Stomach (tissue), 9 donors: Measurements from ENCODE around the gene WWOX. TPM values are rescaled to one million over a fixed set of nuclear protein-coding genes. Genes with fewer than 3 reads are reported as not detected.

ENCODE experiments used
- DNase-seq, 2 donors: peaks; one replicate each; pipeline versions ENCODE4 v3.0.0 to v3.0.0-alpha.2; 2013 to 2019
- H3K27ac ChIP-seq, 5 donors: fragments of 200-600 bp in 4 of 5; sonication (generic) in 4 of 5; one replicate each; pipeline ENCODE4 v1.5.1; 2013 to 2019; ENCODE audit warnings: mild to moderate bottlenecking in 1 of 5, moderate library complexity in 1 of 5
- H3K27me3 ChIP-seq, 3 donors: fragments of 200-600 bp; sonication (generic); one replicate each; pipeline ENCODE4 v1.5.1; 2017 to 2019; ENCODE audit warnings: mixed run types in 1 of 3
- H3K36me3 ChIP-seq, 4 donors: fragments of 200-600 bp; sonication (generic); 1 replicate in 3 of 4; 2 replicates in 1 of 4; pipeline ENCODE4 v1.5.1; 2016 to 2019
- H3K4me1 ChIP-seq, 4 donors: fragments of 200-600 bp; sonication (generic); one replicate each; pipeline ENCODE4 v1.5.1; 2016 to 2019
- H3K4me3 ChIP-seq, 4 donors: fragments of 200-600 bp; sonication (generic) in 3 of 4; one replicate each; pipeline ENCODE4 v1.5.1; 2016 to 2019; ENCODE audit warnings: mild to moderate bottlenecking in 1 of 4
- H3K9me3 ChIP-seq, 4 donors: fragments of 200-600 bp; sonication (generic); one replicate each; pipeline ENCODE4 v1.5.1; 2016 to 2019
- CTCF ChIP-seq, 7 experiments: fragments of 450-650 bp in 4 of 7; fragments of 200-600 bp in 3 of 7; sonication (generic) in 3 of 7; IDR thresholded peaks; one replicate each; pipeline ENCODE4 v1.5.1; 2016 to 2019; ENCODE audit warnings: antibody characterized with exemption in 7 of 7, control low read depth in 2 of 7, mild to moderate bottlenecking in 1 of 7
- EP300 ChIP-seq: sonication (generic); formaldehyde crosslinking; IDR thresholded peaks from one replicate; pipeline ENCODE4 v1.6.1; 2017; ENCODE audit warnings: antibody characterized with exemption
- POLR2A ChIP-seq, 4 donors: fragments of 450-650 bp; IDR thresholded peaks; one replicate each; pipeline ENCODE4 v1.6.1; 2016; ENCODE audit warnings: antibody characterized with exemption in 4 of 4, control low read depth in 2 of 4, mild to moderate bottlenecking in 1 of 4, moderate library complexity in 1 of 4
- POLR2AphosphoS5 ChIP-seq, 3 donors: sonication (generic); formaldehyde crosslinking; IDR thresholded peaks; one replicate each; pipeline ENCODE4 v1.6.1; 2016; ENCODE audit warnings: antibody characterized with exemption in 3 of 3
- WGBS, 5 donors: extraction: QIAGEN DNeasy Blood & Tissue Kit in 3 of 5; methylation state at CpG; one replicate each; pipeline versions ENCODE4 v1.1.5 to v1.1.7; 2013 to 2018; 5-methylcytosine and 5-hydroxymethylcytosine counted together
- intact Hi-C: fragments of 100-400 bp; cut with DNase I; formaldehyde crosslinking; loops from one replicate; pipeline ENCODE4 v1.15.1; 2023; ENCODE audit warnings: low total_unique reads
- polyA plus RNA-seq, 3 donors: library from polyadenylated mRNA; stranded (reverse); fragments of 200-250 nt; gene quantifications; one replicate each; pipeline ENCODE4 v1.2.3, GENCODE V29; 2013
- total RNA-seq, 5 donors: library from RNA; depleted of rRNA; stranded (reverse); fragments of >200 nt; gene quantifications; one replicate each; pipeline versions ENCODE4 v1.1.0 to v1.2.3, GENCODE V29; 2014 to 2016
- donor health status: healthy with polysubstance abuse.
- donor health status: Bipolar disorder and iron deficiency.
- donor health status: healthy.

The WWOX gene
- total and polyA plus RNA-seq, 8 donors, result 7.7 to 129 (median 48.7) TPM

DNA sequence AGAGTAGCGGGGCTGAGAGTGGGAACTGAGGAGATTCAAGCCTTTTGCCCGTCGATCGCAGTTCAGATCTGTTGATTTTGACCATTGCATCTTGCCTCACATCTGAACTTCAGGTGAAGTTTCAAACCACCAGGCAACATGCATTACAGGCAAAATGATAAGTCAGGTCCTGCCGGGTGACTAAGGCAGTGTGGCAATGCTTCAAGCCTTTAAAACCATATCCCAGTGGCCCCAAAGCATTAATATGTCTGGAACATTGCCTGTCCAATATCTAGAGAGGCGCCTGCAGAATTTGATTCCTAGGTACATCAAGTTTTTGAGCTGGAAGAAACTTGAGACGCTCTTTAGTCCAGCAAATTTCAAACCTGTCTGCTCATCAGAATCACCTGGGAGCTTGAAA, 998.3 kb downstream of the WWOX start:
- intact Hi-C loops, result no loop called here
- Histone ChIP-seq H3K4me1 (peaks cover 0 to 8% (median 0%) of the 10 kb centered on the region in 4 donors), H3K4me3 (no peak overlapping the region), H3K36me3 (no peaks in the 10 kb centered on the region), H3K9me3 (no peaks in the 10 kb centered on the region), H3K27ac (no peak overlapping the region), H3K27me3 (no peaks in the 10 kb centered on the region)
- TF ChIP-seq POLR2AphosphoS5 (IDR thresholded peaks at IDR 0.05) (no peak), EP300 (no peak), POLR2A (IDR thresholded peaks at IDR 0.05) (no peak), CTCF (IDR thresholded peaks at IDR 0.05) (no peak)
- WGBS, 5 donors, result 93 to 96% (median 96%) methylated on average over 7 of the region's 7 CpGs
- DNase-seq, result no peak

GRCh38 chr16:79098907-79099306, 999.5 kb downstream of the WWOX start:
- H3K27ac ChIP-seq, result no peak overlapping the region
- H3K4me3 ChIP-seq, result no peak overlapping the region
- WGBS, 5 donors, result 82 to 95% (median 84%) methylated on average over 3 of the region's 3 CpGs
- no peak for TF ChIP-seq POLR2AphosphoS5 (IDR thresholded peaks at IDR 0.05)
- H3K4me1 ChIP-seq, result no peaks in the 10 kb centered on the region
- no peaks in the 10 kb centered on the region for H3K27me3 ChIP-seq
- H3K36me3 ChIP-seq, result no peaks in the 10 kb centered on the region
- intact Hi-C loops, result no loop called here
- no peak for DNase-seq
- no peaks in the 10 kb centered on the region for H3K9me3 ChIP-seq

DNA sequence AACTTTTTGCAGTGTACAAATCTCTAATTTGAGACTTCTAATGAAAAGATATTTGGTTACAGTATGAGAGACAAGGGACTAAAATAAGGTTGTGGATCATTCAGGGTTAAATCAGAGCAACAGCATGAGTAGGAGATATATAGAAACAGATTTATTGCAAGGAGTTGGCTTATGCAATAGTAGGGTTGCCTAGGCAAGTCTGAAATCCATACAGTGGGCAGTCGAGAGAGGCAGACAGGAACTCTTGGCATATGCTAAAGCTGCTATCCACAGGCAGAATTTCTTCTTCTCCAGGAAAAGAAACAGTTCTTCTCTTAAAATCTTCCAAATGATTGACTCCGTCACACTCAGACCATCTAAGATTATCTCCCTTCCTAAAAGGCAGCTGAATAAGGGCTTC, 1000.3 kb downstream of the WWOX start:
- no peaks in the 10 kb centered on the region for H3K27me3 ChIP-seq
- no peaks in the 10 kb centered on the region for H3K4me1 ChIP-seq
- intact Hi-C loops, result no loop called here
- DNase-seq, result no peak
- WGBS, 5 donors, result 78 to 93% (median 91%) methylated on average over 2 of the region's 2 CpGs
- no peaks in the 10 kb centered on the region for H3K9me3 ChIP-seq
- H3K4me3 ChIP-seq, result no peak overlapping the region
- no peak overlapping the region for H3K27ac ChIP-seq
- H3K36me3 ChIP-seq, result no peaks in the 10 kb centered on the region
- TF ChIP-seq EP300 (no peak), CTCF (IDR thresholded peaks at IDR 0.05) (no peak), POLR2A (IDR thresholded peaks at IDR 0.05) (no peak), POLR2AphosphoS5 (IDR thresholded peaks at IDR 0.05) (no peak)

DNA sequence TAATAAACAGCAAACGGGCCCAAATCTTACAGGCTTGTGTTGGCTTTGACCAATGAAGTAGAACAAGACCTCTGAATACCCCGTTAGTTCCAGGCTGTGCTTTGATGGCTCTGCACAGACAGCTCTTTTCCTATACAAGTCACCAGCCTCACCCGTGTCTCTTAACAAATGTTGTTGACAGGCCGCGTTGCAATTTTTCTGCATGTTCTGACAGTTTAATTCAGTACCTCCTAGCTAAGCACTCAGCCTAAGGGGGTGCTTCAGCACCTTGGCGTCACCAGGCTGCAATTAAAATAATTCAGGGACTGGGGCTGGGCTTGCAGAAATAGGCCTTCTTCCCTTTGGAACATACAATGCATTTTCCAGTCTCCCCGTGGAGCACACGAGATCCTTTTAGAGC, 1001.0 kb downstream of the WWOX start:
- no peak for DNase-seq
- no peaks in the 10 kb centered on the region for H3K36me3 ChIP-seq
- TF ChIP-seq CTCF (IDR thresholded peaks at IDR 0.05), result no peak
- TF ChIP-seq POLR2AphosphoS5 (IDR thresholded peaks at IDR 0.05), result no peak
- TF ChIP-seq EP300, result no peak
- no peak for TF ChIP-seq POLR2A (IDR thresholded peaks at IDR 0.05)
- intact Hi-C loops, result no loop called here
- no peaks in the 10 kb centered on the region for H3K9me3 ChIP-seq
- 87 to 94% (median 91%) methylated on average over 8 of the region's 8 CpGs for WGBS, 5 donors
- H3K4me3 ChIP-seq, result no peak overlapping the region
- H3K4me1 ChIP-seq, result no peaks in the 10 kb centered on the region
- H3K27me3 ChIP-seq, result no peaks in the 10 kb centered on the region
- no peak overlapping the region for H3K27ac ChIP-seq

GRCh38 chr16:79101491-79101890, 1002.0 kb downstream of the WWOX start:
- Histone ChIP-seq H3K27me3 (no peaks in the 10 kb centered on the region), H3K4me3 (no peak overlapping the region), H3K36me3 (no peaks in the 10 kb centered on the region), H3K4me1 (no peaks in the 10 kb centered on the region), H3K9me3 (no peaks in the 10 kb centered on the region), H3K27ac (no peak overlapping the region)
- no peak for DNase-seq
- WGBS, 5 donors, result 70 to 81% (median 75%) methylated on average over 5 of the region's 5 CpGs
- intact Hi-C loops, result no loop called here
- TF ChIP-seq EP300 (no peak), POLR2AphosphoS5 (IDR thresholded peaks at IDR 0.05) (no peak), POLR2A (IDR thresholded peaks at IDR 0.05) (no peak), CTCF (IDR thresholded peaks at IDR 0.05) (no peak)
